Thoracic aorta (tissue), 2 donors: ENCODE results near the gene EIPR1. TPM values are rescaled to one million over a fixed set of nuclear protein-coding genes. Genes with fewer than 3 reads are reported as not detected.

Experiments
- ATAC-seq: fragments of 150-250 bp; one replicate; pipeline ENCODE4 v1.8.0; 2017; ENCODE audit warnings: low read depth; ENCODE audit not compliant: insufficient number of reproducible peaks, low FRiP score
- DNase-seq: peaks from one replicate; pipeline ENCODE4 v3.0.0-alpha.2; 2020; ENCODE audit warnings: low spot score
- H3K27ac ChIP-seq, 2 donors: fragments of 200-600 bp; sonication (generic); 1 replicate in 1 of 2; 2 replicates in 1 of 2; pipeline ENCODE4 v1.5.1; 2016; ENCODE audit warnings: mild to moderate bottlenecking in 2 of 2, moderate library complexity in 2 of 2
- H3K27me3 ChIP-seq: fragments of 200-600 bp; sonication (generic); replicated peaks from 2 replicates; pipeline ENCODE4 v1.6.0; 2016; ENCODE audit warnings: mild to moderate bottlenecking; ENCODE audit not compliant: insufficient read depth
- H3K36me3 ChIP-seq: fragments of 200-600 bp; sonication (generic); one replicate; pipeline ENCODE4 v1.5.1; 2016
- H3K4me1 ChIP-seq, 2 donors: fragments of 200-600 bp; sonication (generic); 1 replicate in 1 of 2; 2 replicates in 1 of 2; pipeline versions ENCODE4 v1.5.1 to v1.6.0; 2016; ENCODE audit warnings: low read depth in 2 of 2, mild to moderate bottlenecking in 1 of 2; ENCODE audit not compliant: control insufficient read depth in 1 of 2
- H3K4me3 ChIP-seq: fragments of 200-600 bp; sonication (generic); 2 replicates; pipeline ENCODE4 v1.5.1; 2016; ENCODE audit warnings: mild to moderate bottlenecking
- H3K9me3 ChIP-seq: fragments of 200-600 bp; sonication (generic); 2 replicates; pipeline ENCODE4 v1.5.1; 2016
- CTCF ChIP-seq: fragments of 200-600 bp; sonication (generic); IDR thresholded peaks from one replicate; pipeline ENCODE4 v1.5.1; 2019; ENCODE audit warnings: antibody characterized with exemption
- total RNA-seq, 2 donors: library from RNA; depleted of rRNA; stranded (reverse); fragments of >200 nt; gene quantifications; one replicate each; pipeline versions ENCODE4 v1.1.0 to v1.2.3, GENCODE V29; 2016

The EIPR1 gene
- total RNA-seq, 2 donors from 2014 or later: 17.9 to 40.6 TPM

GRCh38 chr2:3294069-3294468, 83.5 kb downstream of the EIPR1 start:
- H3K4me3 ChIP-seq: no peak overlapping the region
- no peak for TF ChIP-seq CTCF

GRCh38 chr2:3293221-3293620, 84.4 kb downstream of the EIPR1 start:
- H3K4me3 ChIP-seq: no peak overlapping the region
- H3K4me1 ChIP-seq: no peaks in the 10 kb centered on the region
- DNase-seq (no peak), ATAC-seq (no peak)
- no peaks in the 10 kb centered on the region for H3K27me3 ChIP-seq
- TF ChIP-seq CTCF: no peak
- no peak overlapping the region for H3K27ac ChIP-seq
- no peaks in the 10 kb centered on the region for H3K36me3 ChIP-seq
- H3K9me3 ChIP-seq: no peaks in the 10 kb centered on the region

More at GRCh38 chr2:3294069-3294468, 83.5 kb downstream of the EIPR1 start:
- Histone ChIP-seq H3K4me1 (no peaks in the 10 kb centered on the region), H3K27me3 (no peaks in the 10 kb centered on the region), H3K36me3 (no peaks in the 10 kb centered on the region), H3K27ac (no peak overlapping the region), H3K9me3 (no peaks in the 10 kb centered on the region)
- DNase-seq (no peak), ATAC-seq (no peak)

- Histone ChIP-seq H3K27me3 (no peaks in the 10 kb centered on the region), H3K27ac (no peak overlapping the region), H3K9me3 (no peaks in the 10 kb centered on the region), H3K4me3 (no peak overlapping the region), H3K36me3 (no peaks in the 10 kb centered on the region), H3K4me1 (no peaks in the 10 kb centered on the region)
- no peak for DNase-seq
- no peak for TF ChIP-seq CTCF
- ATAC-seq: no peak
Observed at GRCh38 chr2:3292416-3292815, 85.2 kb downstream of the EIPR1 start.

- no peaks in the 10 kb centered on the region for H3K27me3 ChIP-seq
- H3K36me3 ChIP-seq: no peaks in the 10 kb centered on the region
- H3K27ac ChIP-seq: no peak overlapping the region
- ATAC-seq (no peak), DNase-seq (no peak)
- no peaks in the 10 kb centered on the region for H3K9me3 ChIP-seq
- no peak for TF ChIP-seq CTCF
- H3K4me3 ChIP-seq: no peak overlapping the region
- H3K4me1 ChIP-seq: no peaks in the 10 kb centered on the region
Observed at GRCh38 chr2:3291750-3292149, 85.9 kb downstream of the EIPR1 start.

- Histone ChIP-seq H3K4me3 (no peak overlapping the region), H3K36me3 (no peaks in the 10 kb centered on the region), H3K4me1 (no peaks in the 10 kb centered on the region), H3K9me3 (no peaks in the 10 kb centered on the region), H3K27me3 (no peaks in the 10 kb centered on the region), H3K27ac (no peak overlapping the region)
- DNase-seq (no peak), ATAC-seq (no peak)
- no peak for TF ChIP-seq CTCF
Observed at GRCh38 chr2:3291113-3291512, 86.5 kb downstream of the EIPR1 start.
